GM10248 (cell line): ENCODE results near the gene PLCE1.

ENCODE experiments used
- CTCF ChIA-PET: fragments of 300-600 bp; sonication (Branson Sonifier 250); formaldehyde crosslinking; extraction: SDS; loops from one replicate; lab custom pipeline; 2021; ENCODE audit warnings: antibody characterized with exemption; lab: Yijun Ruan, JAX
- POLR2A ChIA-PET: fragments of 350-650 bp; sonication (Branson Sonifier 250); formaldehyde crosslinking; extraction: SDS; loops from one replicate; lab custom pipeline; 2020; ENCODE audit warnings: antibody characterized with exemption; lab: Yijun Ruan, JAX
- DNase-seq: peaks from one replicate; pipeline ENCODE4 v3.0.0; 2012; ENCODE audit errors: extremely low spot score
- TF ChIP-seq, protein P1 (sequence below): IDR thresholded peaks from 2 replicates; pipeline ENCODE4 v1.5.1; 2012; ENCODE audit warnings: mild to moderate bottlenecking, low read depth; ENCODE audit errors: extremely low read depth, missing control alignments, control extremely low read depth

PLCE1 gene

GRCh38 chr10:94037286-94037685, 43.6 kb downstream of the PLCE1 start:
- CTCF ChIA-PET = interaction anchor here (2.0 kb wide), 1 partner anchor 10 kb away, joined by 6 read pairs; no protein-coding TSS in a partner anchor
- TF ChIP-seq, protein P1, sequence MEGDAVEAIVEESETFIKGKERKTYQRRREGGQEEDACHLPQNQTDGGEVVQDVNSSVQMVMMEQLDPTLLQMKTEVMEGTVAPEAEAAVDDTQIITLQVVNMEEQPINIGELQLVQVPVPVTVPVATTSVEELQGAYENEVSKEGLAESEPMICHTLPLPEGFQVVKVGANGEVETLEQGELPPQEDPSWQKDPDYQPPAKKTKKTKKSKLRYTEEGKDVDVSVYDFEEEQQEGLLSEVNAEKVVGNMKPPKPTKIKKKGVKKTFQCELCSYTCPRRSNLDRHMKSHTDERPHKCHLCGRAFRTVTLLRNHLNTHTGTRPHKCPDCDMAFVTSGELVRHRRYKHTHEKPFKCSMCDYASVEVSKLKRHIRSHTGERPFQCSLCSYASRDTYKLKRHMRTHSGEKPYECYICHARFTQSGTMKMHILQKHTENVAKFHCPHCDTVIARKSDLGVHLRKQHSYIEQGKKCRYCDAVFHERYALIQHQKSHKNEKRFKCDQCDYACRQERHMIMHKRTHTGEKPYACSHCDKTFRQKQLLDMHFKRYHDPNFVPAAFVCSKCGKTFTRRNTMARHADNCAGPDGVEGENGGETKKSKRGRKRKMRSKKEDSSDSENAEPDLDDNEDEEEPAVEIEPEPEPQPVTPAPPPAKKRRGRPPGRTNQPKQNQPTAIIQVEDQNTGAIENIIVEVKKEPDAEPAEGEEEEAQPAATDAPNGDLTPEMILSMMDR = no peak
- POLR2A ChIA-PET = no interaction called here
- no peak for DNase-seq

DNA sequence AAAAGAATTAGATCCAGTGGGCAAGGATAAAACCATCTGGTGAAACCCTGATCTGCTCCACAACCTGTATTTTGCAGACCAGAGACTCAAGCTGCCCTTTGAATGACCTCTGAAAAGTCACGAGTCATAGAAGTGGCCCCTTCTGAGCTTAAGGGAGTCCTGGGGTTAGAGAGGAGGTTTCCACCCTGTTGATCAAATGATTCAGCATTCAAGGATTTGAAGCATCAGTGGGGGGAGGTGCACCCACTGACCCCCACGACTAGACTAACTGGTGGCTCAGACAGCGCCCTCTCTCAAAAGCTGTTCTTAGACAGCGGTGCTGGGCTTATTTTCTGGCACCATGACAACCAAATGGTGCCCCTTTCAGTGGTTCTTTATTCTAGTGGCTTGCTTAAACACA, 44.3 kb downstream of the PLCE1 start:
- TF ChIP-seq, protein P1 = no peak
- CTCF ChIA-PET = interaction anchor here (0.8 to 2.0 kb wide), 2 partner anchors 11 to 22 kb away, joined by 3 to 6 read pairs; no protein-coding TSS in a partner anchor
- DNase-seq = no peak
- POLR2A ChIA-PET = no interaction called here

DNA sequence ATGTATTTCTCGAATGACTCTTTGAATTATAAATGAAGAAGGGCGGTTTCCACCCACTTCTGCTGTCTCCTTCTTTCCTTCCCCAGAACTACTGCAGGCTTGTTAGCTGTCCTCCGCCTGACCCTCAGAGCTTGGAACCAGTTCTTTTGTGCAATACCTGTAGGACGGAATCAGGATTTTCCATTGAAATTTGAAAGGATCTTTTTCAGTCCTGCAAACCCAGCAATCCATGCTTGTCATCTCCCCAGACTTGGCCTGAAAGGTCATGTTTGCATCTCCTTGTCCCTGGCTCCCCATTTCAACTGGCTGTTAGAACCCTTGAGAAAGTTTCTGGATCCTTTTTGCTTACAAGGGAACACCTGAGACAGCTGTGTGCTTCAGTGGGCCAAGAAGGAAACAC, 47.5 kb downstream of the PLCE1 start:
- no peak for DNase-seq

DNA sequence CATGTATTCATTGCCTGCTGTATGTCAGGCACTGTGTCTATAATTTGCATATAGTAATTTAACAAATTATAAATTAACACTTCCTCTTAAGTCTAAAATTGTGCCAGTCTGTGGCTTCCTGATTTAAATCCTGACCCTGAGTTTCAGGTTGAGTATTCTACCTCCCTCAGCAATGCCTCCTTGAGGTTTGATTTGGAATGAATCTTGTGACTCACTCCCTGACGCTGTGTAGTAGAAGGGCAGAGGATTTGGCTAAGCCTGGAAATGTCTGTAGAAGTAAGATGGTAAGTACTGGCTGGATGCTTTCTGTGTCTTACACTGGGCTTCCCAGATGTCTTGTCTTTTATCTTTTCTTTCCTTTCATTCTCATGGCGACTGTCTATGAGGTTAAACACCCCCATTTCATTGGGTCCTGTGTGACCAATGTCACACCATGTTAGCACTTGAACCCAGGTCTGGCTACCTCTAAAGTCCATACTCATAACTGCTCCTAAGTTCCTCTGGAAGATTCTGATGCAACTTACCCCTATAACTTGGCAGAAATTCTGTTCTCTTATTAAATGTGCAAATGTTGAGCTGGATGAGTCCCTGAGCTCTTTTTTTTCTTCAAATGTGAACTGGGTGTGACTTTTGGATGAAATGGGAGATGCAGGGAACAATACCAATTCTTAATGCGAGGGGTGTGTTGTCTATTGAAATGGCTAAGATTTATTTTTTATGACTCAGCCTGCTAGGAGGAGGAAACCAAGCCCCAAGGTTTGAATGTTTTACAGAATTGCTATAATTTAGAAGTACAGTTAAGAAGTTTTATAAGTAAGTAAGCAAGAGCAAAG, 48.5 kb downstream of the PLCE1 start:
- CTCF ChIA-PET = interaction anchor here (2.2 kb wide), 1 partner anchor 14 kb away, joined by 7 read pairs; no protein-coding TSS in a partner anchor
- TF ChIP-seq, protein P1 = no peak
- no peak for DNase-seq
- POLR2A ChIA-PET = no interaction called here

More for the DNA sequence above, 47.5 kb downstream of the PLCE1 start:
- ChIA-PET CTCF (interaction anchor here (2.2 kb wide), 1 partner anchor 13 kb away, joined by 7 read pairs; no protein-coding TSS in a partner anchor), POLR2A (no interaction called here)
- TF ChIP-seq, protein P1 = no peak

DNA sequence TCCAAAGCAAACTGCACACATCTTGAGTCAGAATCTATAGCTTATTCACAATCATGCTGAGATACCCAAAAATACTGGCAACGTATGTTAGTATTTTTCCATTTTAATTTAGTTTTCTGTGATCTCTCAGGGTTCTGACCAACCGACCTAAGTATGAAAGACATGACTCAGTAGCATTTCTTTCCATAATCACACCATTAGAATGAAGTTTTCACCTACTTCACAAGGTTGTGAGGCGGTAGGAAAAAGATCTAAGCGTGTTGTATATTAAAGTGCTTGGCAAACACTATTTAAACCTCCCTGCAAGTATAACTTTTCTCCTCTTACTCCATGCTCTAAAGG, 49.1 kb downstream of the PLCE1 start:
- DNase-seq = no peak
- POLR2A ChIA-PET = no interaction called here
- CTCF ChIA-PET = no interaction called here
- TF ChIP-seq, protein P1 = no peak
